ENCODE results near the gene SFSWAP.
"Not testable (repeated sequence)": the region's sequence is repeated elsewhere in the genome, so short reads cannot be mapped to it uniquely, and the experiment has no call there.

Gene SFSWAP

GRCh38 chr12:131710464-131711457 lies at the start of gene SFSWAP:
SFSWAP (plus strand) TSS chr12:131711090; CDS start chr12:131711230, 140 bp downstream.
- peak; percentile 80 for DNase-seq

- DNase-seq: not testable (repeated sequence)
These were observed 49.5 kb upstream of the SFSWAP start for GRCh38 chr12:131661170-131661985.

- DNase-seq: not testable (repeated sequence)
These were observed 49.0 kb upstream of the SFSWAP start for GRCh38 chr12:131661986-131662288.

- not testable (repeated sequence) for DNase-seq
These were observed 48.5 kb upstream of the SFSWAP start for GRCh38 chr12:131662346-131662745.

- DNase-seq: not testable (repeated sequence)
These were observed 45.2 kb upstream of the SFSWAP start for GRCh38 chr12:131665666-131666065.

- DNase-seq: not testable (repeated sequence)
These were observed 44.4 kb upstream of the SFSWAP start for GRCh38 chr12:131666486-131666885.

- DNase-seq: not testable (repeated sequence)
These were observed 43.8 kb upstream of the SFSWAP start for GRCh38 chr12:131666978-131667601.

GRCh38 chr12:131671276-131671675 lies 39.6 kb upstream of the SFSWAP start:
- DNase-seq: no peak

GRCh38 chr12:131671871-131672270 lies 39.0 kb upstream of the SFSWAP start:
- no peak for DNase-seq

GRCh38 chr12:131672311-131672940 lies 38.5 kb upstream of the SFSWAP start:
- DNase-seq: no peak

- no peak for DNase-seq
These were observed 37.7 kb upstream of the SFSWAP start for GRCh38 chr12:131672941-131673887.

- no peak for DNase-seq
These were observed 37.0 kb upstream of the SFSWAP start for GRCh38 chr12:131673888-131674257.

GRCh38 chr12:131674373-131674772 lies 36.5 kb upstream of the SFSWAP start:
- DNase-seq: no peak

- DNase-seq: no peak
These were observed 35.5 kb upstream of the SFSWAP start for GRCh38 chr12:131675126-131676080.

- DNase-seq: no peak
These were observed 34.3 kb upstream of the SFSWAP start for GRCh38 chr12:131676544-131676943.

- not testable (repeated sequence) for DNase-seq
These were observed 33.8 kb upstream of the SFSWAP start for GRCh38 chr12:131677067-131677466.

GRCh38 chr12:131677699-131678098 lies 33.2 kb upstream of the SFSWAP start:
- DNase-seq: no peak

GRCh38 chr12:131678389-131679181 lies 32.3 kb upstream of the SFSWAP start:
- not testable (repeated sequence) for DNase-seq

- not testable (repeated sequence) for DNase-seq
These were observed 31.7 kb upstream of the SFSWAP start for GRCh38 chr12:131679186-131679585.

All from activated CD4-positive, alpha-beta T cell treated with anti-CD3 and anti-CD28 coated beads, Interleukin-10, Interleukin-2, amounts not matched to agents 100 ng/mL and 50 ng/mL, durations not matched to agents 16 hours and 8 hours (primary cell).